ENCODE data around the gene SF3A1.

The SF3A1 gene

DNA sequence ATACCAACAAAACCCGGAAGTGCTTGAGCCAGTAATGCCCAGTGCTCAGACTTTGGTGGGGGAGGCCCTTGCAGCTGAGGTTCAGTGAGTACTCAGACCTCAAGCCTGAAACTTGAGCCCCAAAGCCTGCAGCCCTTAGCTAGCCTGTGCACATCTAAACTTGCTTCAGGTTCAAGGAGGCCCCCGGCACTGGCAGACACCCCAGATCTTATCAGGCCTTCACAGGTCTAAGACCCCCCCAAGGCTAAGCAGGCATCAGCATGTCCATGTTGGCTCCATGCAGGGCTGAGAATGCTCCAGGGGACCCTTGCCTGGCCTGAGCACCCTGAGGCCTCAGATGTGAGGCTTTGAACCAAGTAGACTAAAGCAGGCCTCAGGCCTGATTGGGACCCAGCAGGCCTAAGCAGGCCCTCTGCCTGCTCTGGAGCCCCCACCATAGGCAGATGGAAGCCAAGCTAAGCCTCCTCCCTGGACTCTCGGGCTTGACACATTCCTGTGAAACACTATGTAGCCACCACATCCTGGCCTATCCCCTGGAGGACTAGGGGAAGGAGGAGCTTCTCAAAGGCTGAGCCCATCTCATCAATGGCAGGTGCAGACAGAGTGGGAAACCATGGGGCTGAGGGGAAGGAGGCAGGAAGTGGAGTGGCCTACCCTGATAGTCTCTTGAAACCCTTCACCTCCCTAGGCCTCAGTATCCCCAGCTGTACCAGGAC is 66.2 kb downstream of the SF3A1 start:
- H3K4me3 ChIP-seq (ENCODE audit: low read length in 2 of 2): peak overlapping the region in 1 of 2 donors; percentile 65
- H3K27ac ChIP-seq (ENCODE audit: low read depth in 2 of 2, low read length in 2 of 2): peak overlapping the region; percentile 81 to 87
- H3K9ac ChIP-seq (ENCODE audit: low read depth in 1 of 2, low read length in 2 of 2): peak overlapping the region in 1 of 2 donors; percentile 82
- no peaks in the 10 kb centered on the region for H3K9me3 ChIP-seq (ENCODE audit: control insufficient read depth in 2 of 2, low read length in 2 of 2)
- H3K27me3 ChIP-seq (ENCODE audit: control insufficient read depth in 2 of 2, insufficient read depth in 2 of 2, low read length in 2 of 2): no peaks in the 10 kb centered on the region
- peaks cover 28 to 35% of the 10 kb centered on the region in 2 donors for H3K4me1 ChIP-seq (ENCODE audit: control insufficient read depth in 2 of 2, insufficient read depth in 2 of 2, low read length in 2 of 2)
- H3K36me3 ChIP-seq (ENCODE audit: control insufficient read depth in 2 of 2, insufficient read depth in 2 of 2, low read length in 2 of 2): peaks cover 36 to 37% of the 10 kb centered on the region in 2 donors

DNA sequence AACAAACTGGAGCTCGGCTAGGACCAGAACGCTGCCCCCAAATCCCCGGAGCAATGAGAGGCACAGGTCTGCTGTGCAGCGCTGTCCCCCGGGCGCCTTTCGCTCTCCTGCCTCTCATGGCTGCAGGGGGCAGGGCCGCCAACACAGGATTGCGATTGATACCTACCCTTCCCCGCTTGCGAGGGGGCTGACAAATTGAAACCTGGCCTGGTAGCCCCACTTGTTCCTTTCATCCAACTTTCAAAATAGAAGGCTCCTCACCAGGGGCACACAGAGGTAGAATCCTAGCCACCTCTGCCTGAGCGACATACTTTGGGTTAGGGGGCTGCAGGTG is 66.7 kb downstream of the SF3A1 start:
- H3K27ac ChIP-seq (ENCODE audit: low read depth in 2 of 2, low read length in 2 of 2): peak overlapping the region; percentile 81 to 87

DNA sequence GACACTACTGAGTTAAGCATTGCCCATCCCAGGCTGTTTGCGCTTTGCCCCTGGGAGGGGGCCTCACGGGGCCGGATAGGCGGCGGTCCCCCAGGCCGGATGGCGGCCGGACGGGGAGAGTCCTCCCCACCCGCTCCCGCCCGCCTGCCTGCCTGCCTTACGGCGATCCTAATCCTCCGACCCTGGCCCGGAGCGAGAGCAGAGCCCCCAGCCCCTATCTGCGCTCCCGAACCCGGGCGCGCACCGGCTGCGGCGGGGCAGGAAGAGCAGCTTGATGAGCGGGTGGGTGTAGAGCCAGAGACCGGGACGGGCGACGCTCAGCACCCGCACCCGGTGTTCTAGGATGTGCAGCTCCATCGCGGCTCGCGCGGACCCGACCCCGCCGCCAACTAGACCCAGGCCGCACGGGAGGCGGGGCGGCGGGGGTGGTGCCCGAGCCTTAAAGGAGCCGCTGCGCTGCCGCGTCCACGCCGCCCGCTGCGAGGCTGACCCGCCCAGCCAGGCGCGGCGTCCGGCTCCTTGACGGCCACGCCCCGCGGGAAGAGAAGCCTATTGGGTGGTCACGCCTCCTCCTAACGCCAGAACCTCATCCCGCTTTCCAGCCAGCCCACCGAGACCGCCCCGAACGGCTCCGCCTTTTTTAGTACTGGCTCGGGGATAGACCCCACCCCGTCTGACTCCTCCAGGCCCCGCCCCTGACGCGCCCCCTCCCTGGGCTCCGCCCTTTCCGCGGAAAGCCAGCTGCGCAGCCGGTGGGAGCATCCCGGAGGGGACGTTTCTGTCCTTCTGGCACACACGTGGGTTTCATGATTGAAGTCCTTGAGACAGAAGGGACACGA is 67.3 kb downstream of the SF3A1 start, which contains the start of gene CASTOR1:
Gene CASTOR1 (minus strand): TSS at position 365 of the 839 bp plus-strand sequence. CDS start 8 bp downstream, at position 357.
- peak within 1 kb of the TSS; percentile 81 to 87 for H3K27ac ChIP-seq (ENCODE audit: low read depth in 2 of 2, low read length in 2 of 2)
- no peaks in the 10 kb centered on the region for H3K9me3 ChIP-seq (ENCODE audit: control insufficient read depth in 2 of 2, low read length in 2 of 2)
- H3K9ac ChIP-seq (ENCODE audit: low read depth in 1 of 2, low read length in 2 of 2): peak within 1 kb of the TSS; percentile 75 to 82
- peaks cover 29% of the 10 kb centered on the region in 2 donors for H3K36me3 ChIP-seq (ENCODE audit: control insufficient read depth in 2 of 2, insufficient read depth in 2 of 2, low read length in 2 of 2)
- peaks cover 28 to 35% of the 10 kb centered on the region in 2 donors for H3K4me1 ChIP-seq (ENCODE audit: control insufficient read depth in 2 of 2, insufficient read depth in 2 of 2, low read length in 2 of 2)
- H3K4me3 ChIP-seq (ENCODE audit: low read length in 2 of 2): peak within 1 kb of the TSS; percentile 77 to 80
- H3K27me3 ChIP-seq (ENCODE audit: control insufficient read depth in 2 of 2, insufficient read depth in 2 of 2, low read length in 2 of 2): no peaks in the 10 kb centered on the region

More for the DNA sequence above, 66.7 kb downstream of the SF3A1 start:
- peaks cover 31 to 34% of the 10 kb centered on the region in 2 donors for H3K36me3 ChIP-seq (ENCODE audit: control insufficient read depth in 2 of 2, insufficient read depth in 2 of 2, low read length in 2 of 2)
- peaks cover 28 to 35% of the 10 kb centered on the region in 2 donors for H3K4me1 ChIP-seq (ENCODE audit: control insufficient read depth in 2 of 2, insufficient read depth in 2 of 2, low read length in 2 of 2)
- peak overlapping the region; percentile 54 to 82 for H3K9ac ChIP-seq (ENCODE audit: low read depth in 1 of 2, low read length in 2 of 2)
- no peaks in the 10 kb centered on the region for H3K9me3 ChIP-seq (ENCODE audit: control insufficient read depth in 2 of 2, low read length in 2 of 2)
- no peaks in the 10 kb centered on the region for H3K27me3 ChIP-seq (ENCODE audit: control insufficient read depth in 2 of 2, insufficient read depth in 2 of 2, low read length in 2 of 2)
- H3K4me3 ChIP-seq (ENCODE audit: low read length in 2 of 2): peak overlapping the region; percentile 56 to 65

DNA sequence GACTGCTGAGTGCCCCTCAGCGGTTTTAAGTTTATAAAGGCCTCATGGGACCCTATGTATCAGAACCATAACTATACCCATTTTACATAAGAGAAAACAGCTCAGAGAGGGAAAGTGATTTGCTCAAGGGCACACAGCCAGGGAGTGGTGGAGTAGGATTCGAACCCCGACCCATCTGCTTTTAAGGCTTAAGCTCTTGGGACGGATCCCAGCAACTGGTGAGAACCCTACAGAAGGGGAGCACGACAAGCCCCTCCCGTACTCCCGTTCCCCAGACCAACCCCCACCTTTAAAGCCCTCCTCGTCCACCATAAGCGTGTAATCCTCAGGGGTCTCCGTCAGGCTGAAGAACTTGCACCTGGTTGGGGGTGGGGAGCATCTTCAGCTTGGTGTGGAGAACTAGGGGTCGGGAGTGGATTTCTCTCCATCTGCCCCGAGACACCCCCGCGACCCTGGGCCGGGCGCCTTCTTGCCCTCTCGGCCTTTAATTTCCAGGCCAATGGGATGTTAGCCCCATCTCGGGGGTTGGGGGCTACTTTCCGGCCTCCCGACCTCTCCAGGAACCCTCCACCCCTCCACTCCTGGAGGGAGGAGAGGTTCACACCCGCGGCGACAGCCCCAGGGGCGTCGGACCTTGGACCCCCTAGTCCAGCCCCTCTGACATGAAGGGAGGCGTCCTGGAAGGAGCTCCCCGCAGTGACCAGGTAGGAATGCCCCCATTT is 68.1 kb downstream of the SF3A1 start:
- Histone ChIP-seq H3K9ac (ENCODE audit: low read depth in 1 of 2, low read length in 2 of 2) (peak overlapping the region; percentile 75 to 82), H3K27me3 (ENCODE audit: control insufficient read depth in 2 of 2, insufficient read depth in 2 of 2, low read length in 2 of 2) (no peaks in the 10 kb centered on the region), H3K4me1 (ENCODE audit: control insufficient read depth in 2 of 2, insufficient read depth in 2 of 2, low read length in 2 of 2) (peaks cover 28 to 35% of the 10 kb centered on the region in 2 donors), H3K27ac (ENCODE audit: low read depth in 2 of 2, low read length in 2 of 2) (peak overlapping the region; percentile 80 to 87), H3K4me3 (ENCODE audit: low read length in 2 of 2) (peak overlapping the region; percentile 77 to 80), H3K36me3 (ENCODE audit: control insufficient read depth in 2 of 2, insufficient read depth in 2 of 2, low read length in 2 of 2) (peaks cover 21 to 22% of the 10 kb centered on the region in 2 donors), H3K9me3 (ENCODE audit: control insufficient read depth in 2 of 2, low read length in 2 of 2) (no peaks in the 10 kb centered on the region)

DNA sequence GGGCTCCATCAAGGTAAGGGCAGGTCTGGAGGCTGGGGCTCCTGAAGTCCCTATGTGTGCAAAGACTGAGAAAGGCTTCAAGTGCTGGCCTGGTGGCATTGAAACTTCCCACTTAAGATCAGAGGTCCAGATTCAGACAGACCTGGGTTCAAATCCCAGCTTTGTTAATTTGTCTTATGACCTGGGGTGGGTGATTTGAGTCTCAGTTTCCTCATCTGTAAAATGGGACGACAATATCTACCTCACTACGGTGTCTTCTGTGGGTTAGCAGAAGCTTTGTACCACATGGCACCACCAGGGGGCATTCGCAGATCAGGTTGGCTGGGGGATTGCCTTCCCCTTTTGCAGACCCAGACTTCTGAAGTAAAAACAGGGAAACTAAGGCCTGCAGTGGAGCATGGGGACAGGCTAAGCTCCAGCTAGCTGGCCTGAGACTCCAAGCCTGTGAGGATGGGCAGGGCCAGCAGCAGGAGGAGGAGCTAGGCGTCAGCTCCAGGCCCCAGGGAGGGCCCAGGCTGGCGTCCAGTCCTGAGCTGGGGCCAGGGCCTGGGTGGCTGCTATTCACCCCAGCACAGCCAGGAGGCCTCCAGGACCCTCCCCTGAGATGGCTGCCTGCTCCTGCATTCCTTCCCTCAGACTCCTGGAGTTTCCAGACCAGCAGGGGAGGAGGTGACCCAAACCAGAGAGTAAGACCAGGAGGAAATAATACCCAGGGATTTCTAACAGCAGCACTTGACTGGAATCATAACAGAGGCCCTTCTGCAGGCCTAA is 68.9 kb downstream of the SF3A1 start:
- peak overlapping the region; percentile 80 to 87 for H3K27ac ChIP-seq (ENCODE audit: low read depth in 2 of 2, low read length in 2 of 2)
- peaks cover 28 to 35% of the 10 kb centered on the region in 2 donors for H3K4me1 ChIP-seq (ENCODE audit: control insufficient read depth in 2 of 2, insufficient read depth in 2 of 2, low read length in 2 of 2)
- H3K9me3 ChIP-seq (ENCODE audit: control insufficient read depth in 2 of 2, low read length in 2 of 2): no peaks in the 10 kb centered on the region
- H3K27me3 ChIP-seq (ENCODE audit: control insufficient read depth in 2 of 2, insufficient read depth in 2 of 2, low read length in 2 of 2): no peaks in the 10 kb centered on the region
- peaks cover 13 to 14% of the 10 kb centered on the region in 2 donors for H3K36me3 ChIP-seq (ENCODE audit: control insufficient read depth in 2 of 2, insufficient read depth in 2 of 2, low read length in 2 of 2)
- H3K4me3 ChIP-seq (ENCODE audit: low read length in 2 of 2): peak overlapping the region; percentile 77 to 80
- H3K9ac ChIP-seq (ENCODE audit: low read depth in 1 of 2, low read length in 2 of 2): peak overlapping the region; percentile 75 to 82

DNA sequence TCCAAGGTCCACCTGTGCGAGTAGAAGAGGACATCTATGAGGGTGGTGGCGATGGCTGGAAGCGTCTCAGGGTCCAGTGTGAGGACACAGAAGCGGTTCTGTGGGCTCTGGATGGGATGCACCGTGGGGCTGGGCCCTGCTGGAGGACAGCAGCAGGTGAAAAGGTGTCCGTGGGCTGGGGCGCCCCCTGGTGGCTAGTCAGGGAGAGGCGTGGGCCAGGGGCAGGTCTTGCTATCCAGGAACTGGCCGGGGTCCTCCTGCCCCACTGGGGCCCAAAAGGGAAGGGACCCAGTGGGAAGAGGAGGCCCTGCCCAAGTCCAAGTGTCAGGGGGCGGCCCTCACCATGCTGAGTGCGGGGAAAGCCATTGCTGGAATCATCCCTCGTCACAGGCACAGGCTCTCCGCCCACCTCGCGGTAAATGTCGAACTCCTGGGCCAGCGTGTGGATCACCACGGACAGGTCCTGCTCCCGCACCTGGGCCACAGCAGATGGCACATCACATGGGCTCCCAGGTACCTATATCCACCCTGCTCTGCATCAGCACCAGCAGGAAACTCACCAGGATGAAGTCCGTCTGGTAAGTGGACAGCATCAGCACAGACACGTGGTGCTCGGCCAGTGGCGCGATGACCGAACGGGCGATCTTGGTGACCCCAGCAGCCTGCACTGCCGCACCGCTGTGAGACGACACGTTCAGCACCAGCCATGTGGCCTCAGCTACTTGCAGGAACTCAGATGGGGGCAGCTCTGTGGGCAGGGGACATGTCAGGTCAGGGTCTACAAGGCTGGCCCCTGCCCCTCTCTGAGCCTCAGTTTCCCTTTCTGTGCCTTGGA is 69.7 kb downstream of the SF3A1 start:
- Histone ChIP-seq H3K9me3 (ENCODE audit: control insufficient read depth in 2 of 2, low read length in 2 of 2) (no peaks in the 10 kb centered on the region), H3K27me3 (ENCODE audit: control insufficient read depth in 2 of 2, insufficient read depth in 2 of 2, low read length in 2 of 2) (no peaks in the 10 kb centered on the region), H3K9ac (ENCODE audit: low read depth in 1 of 2, low read length in 2 of 2) (no peak overlapping the region), H3K4me1 (ENCODE audit: control insufficient read depth in 2 of 2, insufficient read depth in 2 of 2, low read length in 2 of 2) (peaks cover 28 to 35% of the 10 kb centered on the region in 2 donors), H3K36me3 (ENCODE audit: control insufficient read depth in 2 of 2, insufficient read depth in 2 of 2, low read length in 2 of 2) (peaks cover 5 to 6% of the 10 kb centered on the region in 2 donors), H3K4me3 (ENCODE audit: low read length in 2 of 2) (no peak overlapping the region), H3K27ac (ENCODE audit: low read depth in 2 of 2, low read length in 2 of 2) (no peak overlapping the region)

DNA sequence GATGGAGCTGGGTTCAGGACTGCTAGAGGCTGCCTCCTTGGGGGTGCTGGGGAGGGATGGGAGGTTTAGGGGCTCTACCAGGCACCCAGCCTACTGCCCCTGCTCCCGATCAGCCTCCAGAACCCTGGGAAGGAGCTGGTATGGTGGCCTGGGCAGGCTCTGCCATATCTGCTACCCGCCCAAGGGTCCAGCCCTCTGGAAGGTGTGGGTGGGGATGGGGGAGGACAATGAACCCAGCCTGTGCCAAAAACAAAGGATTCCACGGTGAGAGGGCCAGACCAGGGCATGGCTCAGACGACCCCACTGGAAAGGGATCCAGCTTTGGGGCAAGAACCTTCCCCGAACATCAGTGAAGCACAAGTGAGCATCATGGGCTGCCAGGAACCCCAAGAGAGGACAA is 70.4 kb downstream of the SF3A1 start:
- Histone ChIP-seq H3K4me3 (ENCODE audit: low read length in 2 of 2) (no peak overlapping the region), H3K9me3 (ENCODE audit: control insufficient read depth in 2 of 2, low read length in 2 of 2) (no peaks in the 10 kb centered on the region), H3K4me1 (ENCODE audit: control insufficient read depth in 2 of 2, insufficient read depth in 2 of 2, low read length in 2 of 2) (peaks cover 25 to 34% of the 10 kb centered on the region in 2 donors), H3K36me3 (ENCODE audit: control insufficient read depth in 2 of 2, insufficient read depth in 2 of 2, low read length in 2 of 2) (peaks cover 0 to 2% of the 10 kb centered on the region in 2 donors), H3K27me3 (ENCODE audit: control insufficient read depth in 2 of 2, insufficient read depth in 2 of 2, low read length in 2 of 2) (no peaks in the 10 kb centered on the region), H3K27ac (ENCODE audit: low read depth in 2 of 2, low read length in 2 of 2) (no peak overlapping the region), H3K9ac (ENCODE audit: low read depth in 1 of 2, low read length in 2 of 2) (no peak overlapping the region)

DNA sequence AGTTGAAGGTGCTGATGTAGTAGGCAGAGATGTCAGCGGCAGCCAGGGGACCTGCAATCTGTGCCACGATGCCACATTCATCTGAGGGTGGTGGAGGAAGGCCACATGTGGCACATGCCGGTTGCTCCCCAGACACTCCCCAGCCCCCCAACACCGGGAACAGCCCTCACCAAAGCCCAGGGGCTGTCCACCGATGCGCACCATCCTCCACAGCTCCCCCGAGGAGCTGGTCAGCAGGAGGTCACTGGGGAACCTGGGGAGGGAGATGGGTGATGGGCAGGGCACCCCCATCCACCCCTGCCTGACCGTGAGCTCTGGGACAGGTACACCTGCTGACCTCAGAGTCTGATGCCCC is 70.9 kb downstream of the SF3A1 start:
- Histone ChIP-seq H3K27ac (ENCODE audit: low read depth in 2 of 2, low read length in 2 of 2) (no peak overlapping the region), H3K4me3 (ENCODE audit: low read length in 2 of 2) (no peak overlapping the region), H3K9me3 (ENCODE audit: control insufficient read depth in 2 of 2, low read length in 2 of 2) (no peaks in the 10 kb centered on the region), H3K9ac (ENCODE audit: low read depth in 1 of 2, low read length in 2 of 2) (no peak overlapping the region), H3K4me1 (ENCODE audit: control insufficient read depth in 2 of 2, insufficient read depth in 2 of 2, low read length in 2 of 2) (peaks cover 21 to 29% of the 10 kb centered on the region in 2 donors), H3K36me3 (ENCODE audit: control insufficient read depth in 2 of 2, insufficient read depth in 2 of 2, low read length in 2 of 2) (peaks cover 0 to 2% of the 10 kb centered on the region in 2 donors), H3K27me3 (ENCODE audit: control insufficient read depth in 2 of 2, insufficient read depth in 2 of 2, low read length in 2 of 2) (no peaks in the 10 kb centered on the region)

All from mucosa of rectum (tissue), 2 donors.